ENCODE results near the gene LRRC4C. TPM values are rescaled to one million over a fixed set of nuclear protein-coding genes. Genes with fewer than 3 reads are reported as not detected.

LRRC4C gene
- total and polyA plus RNA-seq, 5 donors, result 1.0 to 2.7 (median 2.0) TPM

- H3K27ac ChIP-seq (ENCODE audit: low read length), result no peak overlapping the region
- no peaks in the 10 kb centered on the region for H3K9me3 ChIP-seq (ENCODE audit: control insufficient read depth, low read length)
- no peak for DNase-seq
- H3K4me3 ChIP-seq (ENCODE audit: low read length), result no peak overlapping the region
- no peak for ATAC-seq
- intact Hi-C loops (cut with DNase I), result no loop called here
- WGBS, result 91% methylated on average over 3 of the region's 3 CpGs
- H3K4me1 ChIP-seq (ENCODE audit: control insufficient read depth, insufficient read depth, low read length), result no peaks in the 10 kb centered on the region
- H3K27me3 ChIP-seq (ENCODE audit: control insufficient read depth, insufficient read depth), result no peaks in the 10 kb centered on the region
Observed at GRCh38 chr11:41323446-41323845, 136.0 kb downstream of the LRRC4C start.

- no peak for ATAC-seq
- no peaks in the 10 kb centered on the region for H3K27me3 ChIP-seq (ENCODE audit: control insufficient read depth, insufficient read depth)
- WGBS, result 64% methylated on average over 1 of the region's 1 CpG
- no peaks in the 10 kb centered on the region for H3K9me3 ChIP-seq (ENCODE audit: control insufficient read depth, low read length)
- no peak for DNase-seq
- no peaks in the 10 kb centered on the region for H3K4me1 ChIP-seq (ENCODE audit: control insufficient read depth, insufficient read depth, low read length)
- intact Hi-C loops (cut with DNase I), result no loop called here
- no peak overlapping the region for H3K27ac ChIP-seq (ENCODE audit: low read length)
- no peak overlapping the region for H3K4me3 ChIP-seq (ENCODE audit: low read length)
Observed at GRCh38 chr11:41320653-41321052, 138.8 kb downstream of the LRRC4C start.

GRCh38 chr11:41320238-41320637, 139.2 kb downstream of the LRRC4C start:
- Histone ChIP-seq H3K9me3 (ENCODE audit: control insufficient read depth, low read length) (no peaks in the 10 kb centered on the region), H3K27ac (ENCODE audit: low read length) (no peak overlapping the region), H3K4me1 (ENCODE audit: control insufficient read depth, insufficient read depth, low read length) (no peaks in the 10 kb centered on the region), H3K4me3 (ENCODE audit: low read length) (no peak overlapping the region), H3K27me3 (ENCODE audit: control insufficient read depth, insufficient read depth) (no peaks in the 10 kb centered on the region)
- 62% methylated on average over 3 of the region's 3 CpGs for WGBS
- no peak for DNase-seq
- no peak for ATAC-seq
- intact Hi-C loops (cut with DNase I), result no loop called here

- intact Hi-C loops (cut with DNase I), result no loop called here
- WGBS, result 82% methylated on average over 2 of the region's 2 CpGs
Observed at GRCh38 chr11:41319434-41319833, 140.0 kb downstream of the LRRC4C start.

GRCh38 chr11:41316751-41317150, 142.7 kb downstream of the LRRC4C start:
- Histone ChIP-seq H3K4me1 (ENCODE audit: control insufficient read depth, insufficient read depth, low read length) (no peaks in the 10 kb centered on the region), H3K9me3 (ENCODE audit: control insufficient read depth, low read length) (no peaks in the 10 kb centered on the region), H3K27me3 (ENCODE audit: control insufficient read depth, insufficient read depth) (no peaks in the 10 kb centered on the region), H3K27ac (ENCODE audit: low read length) (no peak overlapping the region), H3K4me3 (ENCODE audit: low read length) (no peak overlapping the region)
- intact Hi-C loops (cut with DNase I), result no loop called here
- no peak for DNase-seq
- no peak for ATAC-seq
- WGBS, result 41% methylated on average over 2 of the region's 2 CpGs

More at GRCh38 chr11:41319434-41319833, 140.0 kb downstream of the LRRC4C start:
- Histone ChIP-seq H3K9me3 (ENCODE audit: control insufficient read depth, low read length) (no peaks in the 10 kb centered on the region), H3K27ac (ENCODE audit: low read length) (no peak overlapping the region), H3K27me3 (ENCODE audit: control insufficient read depth, insufficient read depth) (no peaks in the 10 kb centered on the region), H3K4me1 (ENCODE audit: control insufficient read depth, insufficient read depth, low read length) (no peaks in the 10 kb centered on the region), H3K4me3 (ENCODE audit: low read length) (no peak overlapping the region)
- no peak for ATAC-seq
- DNase-seq, result peak in 1 of 3 donors; percentile 16

- H3K27me3 ChIP-seq (ENCODE audit: control insufficient read depth, insufficient read depth), result no peaks in the 10 kb centered on the region
- no peak for ATAC-seq
- no peak for DNase-seq
- intact Hi-C loops (cut with DNase I), result no loop called here
- no peaks in the 10 kb centered on the region for H3K4me1 ChIP-seq (ENCODE audit: control insufficient read depth, insufficient read depth, low read length)
- no peak overlapping the region for H3K27ac ChIP-seq (ENCODE audit: low read length)
- no peaks in the 10 kb centered on the region for H3K9me3 ChIP-seq (ENCODE audit: control insufficient read depth, low read length)
- WGBS, result 75% methylated on average over 1 of the region's 1 CpG
- H3K4me3 ChIP-seq (ENCODE audit: low read length), result no peak overlapping the region
Observed at GRCh38 chr11:41313226-41313625, 146.2 kb downstream of the LRRC4C start.

- Histone ChIP-seq H3K27me3 (ENCODE audit: control insufficient read depth, insufficient read depth) (no peaks in the 10 kb centered on the region), H3K27ac (ENCODE audit: low read length) (no peak overlapping the region), H3K4me1 (ENCODE audit: control insufficient read depth, insufficient read depth, low read length) (no peaks in the 10 kb centered on the region), H3K4me3 (ENCODE audit: low read length) (no peak overlapping the region), H3K9me3 (ENCODE audit: control insufficient read depth, low read length) (no peaks in the 10 kb centered on the region)
- ATAC-seq, result no peak
- intact Hi-C loops (cut with DNase I), result no loop called here
- no peak for DNase-seq
- 70% methylated on average over 4 of the region's 4 CpGs for WGBS
Observed at GRCh38 chr11:41309716-41310115, 149.7 kb downstream of the LRRC4C start.

- Histone ChIP-seq H3K27me3 (ENCODE audit: control insufficient read depth, insufficient read depth) (no peaks in the 10 kb centered on the region), H3K9me3 (ENCODE audit: control insufficient read depth, low read length) (no peaks in the 10 kb centered on the region), H3K4me1 (ENCODE audit: control insufficient read depth, insufficient read depth, low read length) (no peaks in the 10 kb centered on the region), H3K27ac (ENCODE audit: low read length) (no peak overlapping the region), H3K4me3 (ENCODE audit: low read length) (no peak overlapping the region)
- 80% methylated on average over 4 of the region's 4 CpGs for WGBS
- DNase-seq (no peak), ATAC-seq (no peak)
- intact Hi-C loops (cut with DNase I), result no loop called here
Observed at GRCh38 chr11:41309111-41309522, 150.3 kb downstream of the LRRC4C start.

GRCh38 chr11:41308286-41308685, 151.2 kb downstream of the LRRC4C start:
- Histone ChIP-seq H3K27me3 (ENCODE audit: control insufficient read depth, insufficient read depth) (no peaks in the 10 kb centered on the region), H3K4me1 (ENCODE audit: control insufficient read depth, insufficient read depth, low read length) (no peaks in the 10 kb centered on the region), H3K4me3 (ENCODE audit: low read length) (no peak overlapping the region), H3K9me3 (ENCODE audit: control insufficient read depth, low read length) (no peaks in the 10 kb centered on the region), H3K27ac (ENCODE audit: low read length) (no peak overlapping the region)
- DNase-seq (no peak), ATAC-seq (no peak)
- WGBS, result 87% methylated on average over 5 of the region's 5 CpGs
- intact Hi-C loops (cut with DNase I), result no loop called here

GRCh38 chr11:41307296-41308080, 152.0 kb downstream of the LRRC4C start:
- 86% methylated on average over 5 of the region's 5 CpGs for WGBS
- Histone ChIP-seq H3K27ac (ENCODE audit: low read length) (no peak overlapping the region), H3K9me3 (ENCODE audit: control insufficient read depth, low read length) (no peaks in the 10 kb centered on the region), H3K4me1 (ENCODE audit: control insufficient read depth, insufficient read depth, low read length) (no peaks in the 10 kb centered on the region), H3K4me3 (ENCODE audit: low read length) (no peak overlapping the region), H3K27me3 (ENCODE audit: control insufficient read depth, insufficient read depth) (no peaks in the 10 kb centered on the region)
- ATAC-seq, result no peak
- intact Hi-C loops (cut with DNase I), result no loop called here
- no peak for DNase-seq

- WGBS, result 86% methylated on average over 3 of the region's 3 CpGs
- no peaks in the 10 kb centered on the region for H3K4me1 ChIP-seq (ENCODE audit: control insufficient read depth, insufficient read depth, low read length)
- no peak for ATAC-seq
- no peak overlapping the region for H3K27ac ChIP-seq (ENCODE audit: low read length)
- H3K9me3 ChIP-seq (ENCODE audit: control insufficient read depth, low read length), result no peaks in the 10 kb centered on the region
- no peaks in the 10 kb centered on the region for H3K27me3 ChIP-seq (ENCODE audit: control insufficient read depth, insufficient read depth)
- no peak for DNase-seq
- intact Hi-C loops (cut with DNase I), result no loop called here
- H3K4me3 ChIP-seq (ENCODE audit: low read length), result no peak overlapping the region
Observed at GRCh38 chr11:41306431-41306830, 153.0 kb downstream of the LRRC4C start.

GRCh38 chr11:41301023-41301422, 158.4 kb downstream of the LRRC4C start:
- no peaks in the 10 kb centered on the region for H3K4me1 ChIP-seq (ENCODE audit: control insufficient read depth, insufficient read depth, low read length)
- H3K27me3 ChIP-seq (ENCODE audit: control insufficient read depth, insufficient read depth), result no peaks in the 10 kb centered on the region
- no peak for ATAC-seq
- no peak for DNase-seq
- intact Hi-C loops (cut with DNase I), result no loop called here
- no peak overlapping the region for H3K27ac ChIP-seq (ENCODE audit: low read length)
- WGBS, result 47% methylated on average over 4 of the region's 4 CpGs
- H3K9me3 ChIP-seq (ENCODE audit: control insufficient read depth, low read length), result no peaks in the 10 kb centered on the region
- H3K4me3 ChIP-seq (ENCODE audit: low read length), result no peak overlapping the region

Measured in right cardiac atrium (tissue), 5 donors.